ENCODE measurements around the gene SLC25A20. TPM values are rescaled to one million over a fixed set of nuclear protein-coding genes. Genes with fewer than 3 reads are reported as not detected.
A peak's percentile ranks its signal among the peaks of the same experiment; 100 is the strongest.

Gene SLC25A20
- total RNA-seq, 2 experiments from 2014 or later: 35.2 to 40.6 TPM

DNA sequence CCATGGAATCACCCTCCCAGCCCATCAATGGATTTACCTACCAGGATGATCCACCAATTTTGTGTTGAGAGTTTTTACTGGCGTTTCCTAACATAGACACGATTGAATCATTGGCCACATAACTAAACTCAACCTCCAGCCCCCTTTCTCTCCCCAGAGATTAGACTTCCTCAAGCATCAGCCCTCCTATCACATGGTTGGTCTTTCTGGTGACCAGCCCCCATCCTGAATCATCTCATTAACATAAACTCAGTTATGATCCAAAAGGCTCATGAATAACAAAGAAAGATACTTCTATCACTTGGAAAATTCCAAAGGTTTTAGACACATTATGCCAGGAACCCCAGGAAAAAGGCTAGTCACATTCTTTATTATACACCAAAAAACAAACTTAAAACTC lies 72.2 kb downstream of the SLC25A20 start:
- POLR2A ChIA-PET: no interaction called here
- Mint-ChIP-seq H3K4me3 (no peak overlapping the region), H3K9me3 (no peaks in the 10 kb centered on the region), H3K27ac (no peak overlapping the region), H3K36me3 (ENCODE audit: low read depth) (peaks cover 3% of the 10 kb centered on the region), H3K4me1 (peaks cover 1% of the 10 kb centered on the region), H3K27me3 (no peaks in the 10 kb centered on the region)
- CTCF ChIA-PET: no interaction called here
- no peak for DNase-seq

- Mint-ChIP-seq H3K9me3 (no peaks in the 10 kb centered on the region), H3K27me3 (no peaks in the 10 kb centered on the region), H3K4me3 (no peak overlapping the region), H3K27ac (no peak overlapping the region), H3K36me3 (ENCODE audit: low read depth) (peaks cover 3% of the 10 kb centered on the region), H3K4me1 (peaks cover 13% of the 10 kb centered on the region)
- ChIA-PET POLR2A (no interaction called here), CTCF (no interaction called here)
- DNase-seq: no peak
These were observed 77.9 kb downstream of the SLC25A20 start for GRCh38 chr3:48820612-48821324.

DNA sequence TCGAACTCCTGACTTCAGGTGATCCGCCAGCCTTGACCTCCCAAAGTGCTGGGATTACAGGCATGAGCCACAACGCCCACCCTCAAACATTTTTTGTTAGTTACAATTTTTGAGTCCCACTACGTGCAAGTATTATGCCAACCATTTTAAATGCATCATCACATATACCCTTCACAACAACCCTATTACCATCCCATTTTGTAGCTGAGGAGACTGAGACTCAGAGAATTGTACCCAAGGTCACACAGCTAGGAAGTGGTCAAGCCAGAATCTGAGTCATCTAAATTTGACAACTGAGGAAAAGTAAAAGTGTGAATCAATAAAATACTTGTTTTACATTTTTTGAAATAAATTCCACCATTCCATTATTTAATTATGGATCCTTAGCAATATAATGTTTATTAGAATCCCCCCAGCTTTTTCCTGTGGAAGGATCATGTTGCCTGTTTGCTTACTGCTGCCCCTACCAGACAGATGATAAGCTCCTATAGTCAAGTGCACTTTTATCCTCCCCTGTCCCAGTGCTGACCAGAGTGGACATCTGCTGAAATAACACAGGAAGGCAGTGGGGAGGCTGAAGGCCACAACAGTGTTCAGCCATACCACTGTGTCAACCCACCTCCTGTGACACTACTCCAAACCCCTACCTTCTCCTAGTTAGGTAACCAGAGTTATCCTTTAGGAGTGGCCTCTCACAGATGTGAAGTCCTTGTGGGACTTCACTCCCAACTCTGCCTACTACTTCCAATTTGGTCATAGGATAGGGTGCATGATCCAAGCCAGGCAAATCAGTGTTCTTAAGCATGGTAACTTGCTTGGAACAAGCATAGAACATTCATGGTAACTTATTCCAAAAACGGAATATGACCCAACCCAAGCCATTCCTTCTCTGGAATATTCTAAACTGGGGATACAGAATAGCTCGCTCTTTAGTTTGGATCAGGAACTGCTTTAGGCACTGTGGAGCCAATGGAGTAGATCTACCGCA lies 79.2 kb downstream of the SLC25A20 start:
- no peak overlapping the region for H3K27ac Mint-ChIP-seq

GRCh38 chr3:48811524-48811923 lies 87.2 kb downstream of the SLC25A20 start:
- CTCF ChIA-PET: interaction anchor here (0.9 kb wide), 1 partner anchor 10 kb away, joined by 3 read pairs; no protein-coding TSS in a partner anchor
- POLR2A ChIA-PET: no interaction called here
- Mint-ChIP-seq H3K4me3 (no peak overlapping the region), H3K36me3 (ENCODE audit: low read depth) (peaks cover 12% of the 10 kb centered on the region), H3K9me3 (peaks cover 9% of the 10 kb centered on the region), H3K27ac (peak overlapping the region; percentile 92), H3K27me3 (no peaks in the 10 kb centered on the region), H3K4me1 (peaks cover 30% of the 10 kb centered on the region)
- DNase-seq: no peak

More for the DNA sequence above, 79.2 kb downstream of the SLC25A20 start:
- POLR2A ChIA-PET: no interaction called here
- H3K27me3 Mint-ChIP-seq: no peaks in the 10 kb centered on the region
- CTCF ChIA-PET: interaction anchor here (0.7 to 1.1 kb wide), 2 partner anchors 9 to 29 kb away, joined by 3 read pairs; no protein-coding TSS in a partner anchor
- DNase-seq: no peak
- H3K9me3 Mint-ChIP-seq: no peaks in the 10 kb centered on the region
- peaks cover 3% of the 10 kb centered on the region for H3K36me3 Mint-ChIP-seq (ENCODE audit: low read depth)
- H3K4me1 Mint-ChIP-seq: peaks cover 14% of the 10 kb centered on the region
- H3K4me3 Mint-ChIP-seq: no peak overlapping the region

Other genes with a start within 250 kb of the SLC25A20 start
- gene CELSR3, start 236.0 kb downstream of the SLC25A20 start, total RNA-seq: 1 to 10 TPM; 7.9 to 8.6 TPM
- gene NCKIPSD, start 213.0 kb downstream of the SLC25A20 start, total RNA-seq: 10 to 100 TPM; 41.5 to 42.6 TPM
- gene IP6K2, start 181.7 kb downstream of the SLC25A20 start, total RNA-seq: 10 to 100 TPM; 56.6 to 61.2 TPM
- 10 to 100 TPM; 26.4 to 27.2 TPM for gene PRKAR2A, start 51.0 kb downstream of the SLC25A20 start, total RNA-seq
- gene ARIH2, start 20.0 kb upstream of the SLC25A20 start, total RNA-seq: 10 to 100 TPM; 91.0 to 95.0 TPM
- gene P4HTM, start 91.4 kb upstream of the SLC25A20 start, total RNA-seq: 10 to 100 TPM; 45.3 to 47.6 TPM
- 100 to 1,000 TPM; 144 to 157 TPM for gene WDR6, start 108.5 kb upstream of the SLC25A20 start, total RNA-seq
- 10 to 100 TPM; 20.7 to 22.0 TPM for gene DALRD3, start 119.7 kb upstream of the SLC25A20 start, total RNA-seq
- 10 to 100 TPM; 84.5 to 93.2 TPM for gene NDUFAF3, start 123.2 kb upstream of the SLC25A20 start, total RNA-seq
- gene IMPDH2, start 130.5 kb upstream of the SLC25A20 start, total RNA-seq: 100 to 1,000 TPM; 152 to 159 TPM
- 100 to 1,000 TPM; 140 to 164 TPM for gene QRICH1, start 195.2 kb upstream of the SLC25A20 start, total RNA-seq
- gene QARS1, start 205.9 kb upstream of the SLC25A20 start, total RNA-seq: 100 to 1,000 TPM; 246 to 326 TPM
- gene USP19, start 221.9 kb upstream of the SLC25A20 start, total RNA-seq: 10 to 100 TPM; 63.5 to 72.6 TPM
- not detected for gene LAMB2, start 234.2 kb upstream of the SLC25A20 start, total RNA-seq